K562 (cell line): Measurements from ENCODE around the gene CENPU. TPM values are rescaled to one million over a fixed set of nuclear protein-coding genes. Genes with fewer than 3 reads are reported as not detected.

Experiments used
- EWSR1 ChIP-seq: fragments of 450-650 bp; IDR thresholded peaks from 2 replicates; pipeline ENCODE4 v1.6.1; 2018; ENCODE audit warnings: borderline replicate concordance, mild to moderate bottlenecking, low read depth, moderate library complexity; ENCODE audit not compliant: partially characterized antibody
- GTF2F1 ChIP-seq: IDR thresholded peaks from 2 replicates; pipeline ENCODE4 v1.6.1; 2011; ENCODE audit warnings: low read depth, low read length, improper control_type of control experiment
- NONO ChIP-seq, 2 experiments: fragments of 200-400 bp in 1 of 2; fragments of 450-650 bp in 1 of 2; formaldehyde crosslinking in 1 of 2; IDR thresholded peaks; 2 replicates each; pipeline ENCODE4 v1.6.1; 2017; ENCODE audit warnings: low read depth in 2 of 2, mild to moderate bottlenecking in 2 of 2, moderate library complexity in 2 of 2, low read length in 1 of 2
- PBX2 ChIP-seq, 2 experiments: IDR thresholded peaks in 1 of 2; conservative IDR thresholded peaks in 1 of 2; 2 replicates each; pipeline ENCODE4 v1.6.1; 2016; ENCODE audit warnings: low read depth in 2 of 2, mild to moderate bottlenecking in 1 of 2, missing compliant biosample characterization in 1 of 2, missing genetic modification characterization in 1 of 2, moderate library complexity in 1 of 2
- POLR2AphosphoS2 ChIP-seq: IDR thresholded peaks from 2 replicates; pipeline ENCODE4 v1.6.1; 2012; ENCODE audit warnings: low read length, improper control_type of control experiment
- RFX5 ChIP-seq: IDR thresholded peaks from 2 replicates; pipeline ENCODE4 v1.6.1; 2011; ENCODE audit warnings: low read depth, mild to moderate bottlenecking, improper control_type of control experiment, low read length
- SOX6 ChIP-seq: fragments of 450-650 bp; IDR thresholded peaks from 2 replicates; pipeline ENCODE4 v1.6.1; 2014; ENCODE audit warnings: mild to moderate bottlenecking
- THRB ChIP-seq: fragments of 450-650 bp; formaldehyde crosslinking; conservative IDR thresholded peaks from 2 replicates; pipeline ENCODE4 v1.4.0; 2022; ENCODE audit warnings: mild to moderate bottlenecking, missing genetic modification characterization
- TRIM24 ChIP-seq, 2 experiments: fragments of 450-650 bp; IDR thresholded peaks; 2 replicates each; pipeline ENCODE4 v1.6.1; 2016
- ZBTB40 ChIP-seq, 2 experiments: fragments of 450-650 bp in 1 of 2; sonication (generic) in 1 of 2; formaldehyde crosslinking in 1 of 2; IDR thresholded peaks; 2 replicates each; pipeline versions ENCODE4 v1.7.1 to v1.9.0; 2016 to 2022; ENCODE audit warnings: inconsistent platforms in 1 of 2, mild to moderate bottlenecking in 1 of 2, missing genetic modification reagents in 1 of 2
- ZNF224 ChIP-seq: sonication (generic); formaldehyde crosslinking; IDR thresholded peaks from 2 replicates; pipeline ENCODE4 v1.8.0; 2022; ENCODE audit warnings: mild to moderate bottlenecking, missing genetic modification reagents
- ZNF507 ChIP-seq: conservative IDR thresholded peaks from 2 replicates; pipeline ENCODE4 v1.6.1; 2017; ENCODE audit warnings: missing genetic modification characterization, missing compliant biosample characterization
- polyA plus RNA-seq, 8 experiments: library from polyadenylated mRNA; depleted of rRNA in 4 of 8; stranded (reverse) in 5 of 8; unstranded in 3 of 8; fragments of >200 nt; fragmentation: Nextera tagmentation in 2 of 8; fragmentation: Illumina TruSeq in 1 of 8; extraction: Ambion mirVana in 2 of 8; extraction: Trizol in 1 of 8; gene quantifications; 2 replicates each; pipeline versions ENCODE4 v1.2.1 to v1.2.3, GENCODE V29; 2011 to 2014; ENCODE audit warnings: inconsistent platforms in 1 of 8, missing spikeins in 1 of 8
- total RNA-seq, 7 experiments: library from RNA; depleted of rRNA in 6 of 7; stranded (reverse); fragments of >200 nt in 6 of 7; fragmentation: Illumina TruSeq in 2 of 7; extraction: Trizol in 2 of 7; gene quantifications; 2 replicates each; pipeline versions ENCODE4 v1.2.1 to v1.2.3, GENCODE V29; 2011 to 2021; ENCODE audit warnings: low replicate concordance in 1 of 7

Gene CENPU
- total and polyA plus RNA-seq, 9 of the 15 experiments (the other 6 are each of a cell fraction or from before 2014, with no cell fraction given) = 39.4 to 98.7 (median 84.3) TPM

- TF ChIP-seq ZBTB40 (IDR thresholded peaks at IDR 0.05) (0 out of 2 replicates have a peak, but pooled peaks have one; percentile 36), ZBTB40 (CRISPR knock-in tag; IDR thresholded peaks at IDR 0.05) (no peak), ZNF224 (CRISPR knock-in tag) (no peak), POLR2AphosphoS2 (no peak), GTF2F1 (no peak), ZNF507 (tag) (no peak), THRB (CRISPR knock-in tag) (peak; percentile 89), NONO (IDR thresholded peaks at IDR 0.05; ENCODE audit: low read depth in 2 of 2, low read length in 1 of 2) (peak in 1 of 2 experiments; percentile 76; a peak in 2 of 4 replicates), PBX2 (CRISPR knock-in tag; IDR thresholded peaks at IDR 0.05; ENCODE audit: low read depth) (no peak), PBX2 (tag; conservative IDR thresholded peaks at IDR 0.05; ENCODE audit: low read depth) (no peak), EWSR1 (no peak), TRIM24 (IDR thresholded peaks at IDR 0.05) (peak; percentile 93 to 95), RFX5 (no peak), SOX6 (peak; percentile 98)
These were observed 49.3 kb downstream of the CENPU start (continued) for GRCh38 chr4:184684491-184685189.
